T-helper 17 cell (primary cell): ENCODE measurements around the gene MAGI2. TPM values are rescaled to one million over a fixed set of nuclear protein-coding genes. Genes with fewer than 3 reads are reported as not detected.

Experiments used
- ATAC-seq: fragments of 150-1000 bp; cut with Tn5 transposase; 2 replicates; pipeline ENCODE4 v1.10.0; 2021; ENCODE audit warnings: mild to moderate bottlenecking, moderate library complexity
- DNase-seq, 3 donors: peaks; one replicate each; pipeline versions ENCODE4 v3.0.0 to v3.0.0-alpha.2; 2020 to 2021
- H3K9me3 ChIP-seq: one replicate; pipeline ENCODE4 v1.7.0; 2013; ENCODE audit warnings: low read length, mild to moderate bottlenecking; ENCODE audit not compliant: control insufficient read depth, poor library complexity, severe bottlenecking
- H3K27ac Mint-ChIP-seq: one replicate; pipeline ENCODE4 v1.8.0; 2022; ENCODE audit warnings: mild to moderate bottlenecking, moderate library complexity, mixed read lengths
- H3K27me3 Mint-ChIP-seq: one replicate; pipeline ENCODE4 v1.8.0; 2022; ENCODE audit warnings: mixed read lengths
- H3K36me3 Mint-ChIP-seq: one replicate; pipeline ENCODE4 v1.8.0; 2022; ENCODE audit warnings: low read depth, mixed read lengths
- H3K4me1 Mint-ChIP-seq: one replicate; pipeline ENCODE4 v1.8.0; 2022; ENCODE audit warnings: mild to moderate bottlenecking, mixed read lengths
- H3K4me3 Mint-ChIP-seq: one replicate; pipeline ENCODE4 v1.8.0; 2022; ENCODE audit warnings: mild to moderate bottlenecking, moderate library complexity, mixed read lengths
- total RNA-seq, 4 donors: library from RNA in 2 of 4; stranded (reverse) in 2 of 4; gene quantifications; one replicate each; pipeline ENCODE4 v1.2.3 and lab custom pipeline; 2022 to 2026

The MAGI2 gene
- total RNA-seq, 2 donors from 2014 or later = 0.73 TPM; not detected in 1

GRCh38 chr7:78111386-78111785, 1342.1 kb downstream of the MAGI2 start:
- Mint-ChIP-seq H3K4me3 (no peak overlapping the region), H3K4me1 (no peaks in the 10 kb centered on the region), H3K27me3 (peaks cover 59% of the 10 kb centered on the region), H3K36me3 (no peaks in the 10 kb centered on the region), H3K27ac (no peak overlapping the region)
- ATAC-seq = no peak
- DNase-seq = no peak
- H3K9me3 ChIP-seq = no peaks in the 10 kb centered on the region

- Mint-ChIP-seq H3K4me1 (no peaks in the 10 kb centered on the region), H3K36me3 (no peaks in the 10 kb centered on the region)
- ATAC-seq = no peak
Measured at GRCh38 chr7:78103475-78103874, 1350.0 kb downstream of the MAGI2 start.

GRCh38 chr7:78101076-78101475, 1352.4 kb downstream of the MAGI2 start:
- Mint-ChIP-seq H3K36me3 (no peaks in the 10 kb centered on the region), H3K4me3 (no peak overlapping the region), H3K4me1 (no peaks in the 10 kb centered on the region), H3K27me3 (peaks cover 37% of the 10 kb centered on the region), H3K27ac (no peak overlapping the region)
- ATAC-seq (no peak), DNase-seq (no peak)
- H3K9me3 ChIP-seq = no peaks in the 10 kb centered on the region

More at GRCh38 chr7:78103475-78103874, 1350.0 kb downstream of the MAGI2 start:
- Mint-ChIP-seq H3K27ac (no peak overlapping the region), H3K4me3 (no peak overlapping the region), H3K27me3 (peaks cover 41% of the 10 kb centered on the region)
- H3K9me3 ChIP-seq = no peaks in the 10 kb centered on the region
- DNase-seq = no peak

- no peak for ATAC-seq
- no peaks in the 10 kb centered on the region for H3K36me3 Mint-ChIP-seq
Measured at GRCh38 chr7:78099715-78100394, 1353.6 kb downstream of the MAGI2 start.

GRCh38 chr7:78095549-78095948, 1357.9 kb downstream of the MAGI2 start:
- ATAC-seq = no peak
- H3K36me3 Mint-ChIP-seq = no peaks in the 10 kb centered on the region
- H3K4me1 Mint-ChIP-seq = no peaks in the 10 kb centered on the region
- H3K27me3 Mint-ChIP-seq = peaks cover 20% of the 10 kb centered on the region
- no peak overlapping the region for H3K4me3 Mint-ChIP-seq
- H3K9me3 ChIP-seq = no peaks in the 10 kb centered on the region
- no peak overlapping the region for H3K27ac Mint-ChIP-seq
- DNase-seq = no peak

More at GRCh38 chr7:78099715-78100394, 1353.6 kb downstream of the MAGI2 start:
- H3K27ac Mint-ChIP-seq = no peak overlapping the region
- no peak overlapping the region for H3K4me3 Mint-ChIP-seq
- no peak for DNase-seq
- no peaks in the 10 kb centered on the region for H3K9me3 ChIP-seq
- H3K27me3 Mint-ChIP-seq = peaks cover 35% of the 10 kb centered on the region
- H3K4me1 Mint-ChIP-seq = no peaks in the 10 kb centered on the region

GRCh38 chr7:78092331-78092730, 1361.1 kb downstream of the MAGI2 start:
- no peak overlapping the region for H3K27ac Mint-ChIP-seq
- H3K4me3 Mint-ChIP-seq = no peak overlapping the region
- ATAC-seq = no peak
- H3K36me3 Mint-ChIP-seq = no peaks in the 10 kb centered on the region
- DNase-seq = no peak
- H3K27me3 Mint-ChIP-seq = peaks cover 14% of the 10 kb centered on the region
- H3K9me3 ChIP-seq = no peaks in the 10 kb centered on the region
- no peaks in the 10 kb centered on the region for H3K4me1 Mint-ChIP-seq

GRCh38 chr7:78090616-78091015, 1362.9 kb downstream of the MAGI2 start:
- Mint-ChIP-seq H3K4me3 (no peak overlapping the region), H3K27ac (no peak overlapping the region), H3K27me3 (peaks cover 19% of the 10 kb centered on the region), H3K4me1 (no peaks in the 10 kb centered on the region), H3K36me3 (peaks cover 2% of the 10 kb centered on the region)
- no peaks in the 10 kb centered on the region for H3K9me3 ChIP-seq
- ATAC-seq = no peak
- DNase-seq = no peak

GRCh38 chr7:78083476-78084120, 1369.9 kb downstream of the MAGI2 start:
- H3K27ac Mint-ChIP-seq = no peak overlapping the region
- no peak for DNase-seq
- ATAC-seq = no peak
- H3K27me3 Mint-ChIP-seq = peaks cover 24% of the 10 kb centered on the region
- H3K4me1 Mint-ChIP-seq = no peaks in the 10 kb centered on the region
- H3K9me3 ChIP-seq = no peaks in the 10 kb centered on the region
- peaks cover 2% of the 10 kb centered on the region for H3K36me3 Mint-ChIP-seq
- H3K4me3 Mint-ChIP-seq = no peak overlapping the region

GRCh38 chr7:78082556-78082955, 1370.9 kb downstream of the MAGI2 start:
- Mint-ChIP-seq H3K4me1 (no peaks in the 10 kb centered on the region), H3K27ac (no peak overlapping the region), H3K4me3 (no peak overlapping the region), H3K36me3 (peaks cover 2% of the 10 kb centered on the region), H3K27me3 (peaks cover 28% of the 10 kb centered on the region)
- ATAC-seq = no peak
- DNase-seq = no peak
- H3K9me3 ChIP-seq = no peaks in the 10 kb centered on the region

GRCh38 chr7:78081888-78082287, 1371.6 kb downstream of the MAGI2 start:
- Mint-ChIP-seq H3K4me3 (no peak overlapping the region), H3K27ac (no peak overlapping the region), H3K36me3 (peaks cover 2% of the 10 kb centered on the region), H3K27me3 (peaks cover 23% of the 10 kb centered on the region), H3K4me1 (no peaks in the 10 kb centered on the region)
- DNase-seq (no peak), ATAC-seq (no peak)
- H3K9me3 ChIP-seq = no peaks in the 10 kb centered on the region

- H3K27me3 Mint-ChIP-seq = peaks cover 21% of the 10 kb centered on the region
Measured at GRCh38 chr7:78081344-78081743, 1372.1 kb downstream of the MAGI2 start.

GRCh38 chr7:78080811-78081210, 1372.7 kb downstream of the MAGI2 start:
- peaks cover 21% of the 10 kb centered on the region for H3K27me3 Mint-ChIP-seq
- ATAC-seq (no peak), DNase-seq (no peak)
- H3K4me1 Mint-ChIP-seq = no peaks in the 10 kb centered on the region
- no peak overlapping the region for H3K4me3 Mint-ChIP-seq
- no peaks in the 10 kb centered on the region for H3K36me3 Mint-ChIP-seq
- H3K27ac Mint-ChIP-seq = no peak overlapping the region
- no peaks in the 10 kb centered on the region for H3K9me3 ChIP-seq

More at GRCh38 chr7:78081344-78081743, 1372.1 kb downstream of the MAGI2 start:
- no peak overlapping the region for H3K4me3 Mint-ChIP-seq
- H3K9me3 ChIP-seq = no peaks in the 10 kb centered on the region
- H3K4me1 Mint-ChIP-seq = no peaks in the 10 kb centered on the region
- ATAC-seq (no peak), DNase-seq (no peak)
- H3K27ac Mint-ChIP-seq = no peak overlapping the region
- no peaks in the 10 kb centered on the region for H3K36me3 Mint-ChIP-seq

GRCh38 chr7:78080241-78080640, 1373.2 kb downstream of the MAGI2 start:
- no peak overlapping the region for H3K4me3 Mint-ChIP-seq
- H3K27me3 Mint-ChIP-seq = peaks cover 21% of the 10 kb centered on the region
- DNase-seq = no peak
- no peaks in the 10 kb centered on the region for H3K9me3 ChIP-seq
- no peak overlapping the region for H3K27ac Mint-ChIP-seq
- no peak for ATAC-seq
- H3K36me3 Mint-ChIP-seq = no peaks in the 10 kb centered on the region
- no peaks in the 10 kb centered on the region for H3K4me1 Mint-ChIP-seq

GRCh38 chr7:78074713-78075112, 1378.8 kb downstream of the MAGI2 start:
- no peaks in the 10 kb centered on the region for H3K4me1 Mint-ChIP-seq
- H3K4me3 Mint-ChIP-seq = no peak overlapping the region
- ATAC-seq = no peak
- no peaks in the 10 kb centered on the region for H3K9me3 ChIP-seq
- H3K27ac Mint-ChIP-seq = no peak overlapping the region
- no peaks in the 10 kb centered on the region for H3K36me3 Mint-ChIP-seq
- no peak for DNase-seq
- H3K27me3 Mint-ChIP-seq = peaks cover 30% of the 10 kb centered on the region
